Measurements from ENCODE around the gene NOL8.

Gene NOL8

DNA sequence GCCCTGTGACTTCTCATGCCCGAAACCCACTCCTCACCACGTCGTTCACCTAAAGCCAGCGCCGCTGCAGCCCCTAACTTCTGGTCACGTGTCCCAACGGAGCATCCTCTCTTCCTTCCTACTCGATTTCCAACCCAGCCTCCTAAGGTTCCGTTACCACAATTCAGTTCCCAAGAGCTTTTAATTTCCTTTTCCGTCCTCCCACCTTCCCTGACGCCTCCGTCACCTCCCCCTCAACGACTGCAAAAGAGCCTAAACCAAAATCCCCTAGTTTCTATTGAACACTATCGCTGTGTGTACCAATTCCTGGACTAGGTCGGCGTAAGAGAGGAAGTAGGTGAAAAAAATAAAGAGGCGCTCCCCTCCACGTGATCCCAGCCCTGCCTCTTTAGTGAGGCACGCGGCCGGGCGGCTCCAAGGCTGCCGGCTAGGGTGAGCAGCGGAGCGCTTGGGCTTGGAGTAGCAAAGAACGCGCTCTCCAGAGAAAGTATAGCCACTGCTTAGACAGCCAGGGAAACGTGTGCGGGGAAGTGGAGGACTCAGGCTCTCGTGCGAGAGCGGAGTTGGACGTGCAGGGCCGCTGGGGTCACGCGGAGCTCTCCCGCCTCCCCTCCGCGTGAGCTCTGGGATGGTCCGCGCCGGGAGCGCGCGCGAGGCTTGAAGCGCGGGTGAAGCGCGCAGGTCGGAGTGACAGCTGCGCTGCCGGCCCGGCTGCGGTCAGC, at the start of gene NOL8, which contains the start of gene CENPP:
TSS of gene NOL8 (minus strand) at position 82 of the 722 bp plus-strand sequence. CDS start 1,189 bp downstream, outside the sequence.
TSS of gene CENPP (plus strand) at position 685 of the 722 bp plus-strand sequence.
- peak; percentile 47 to 98 (median 82) for DNase-seq

GRCh38 chr9:92373167-92373566, 48.0 kb upstream of the NOL8 start:
- DNase-seq, result no peak

GRCh38 chr9:92369075-92369474, 43.9 kb upstream of the NOL8 start:
- no peak for DNase-seq

GRCh38 chr9:92360083-92360482, 34.9 kb upstream of the NOL8 start:
- DNase-seq, result no peak

DNA sequence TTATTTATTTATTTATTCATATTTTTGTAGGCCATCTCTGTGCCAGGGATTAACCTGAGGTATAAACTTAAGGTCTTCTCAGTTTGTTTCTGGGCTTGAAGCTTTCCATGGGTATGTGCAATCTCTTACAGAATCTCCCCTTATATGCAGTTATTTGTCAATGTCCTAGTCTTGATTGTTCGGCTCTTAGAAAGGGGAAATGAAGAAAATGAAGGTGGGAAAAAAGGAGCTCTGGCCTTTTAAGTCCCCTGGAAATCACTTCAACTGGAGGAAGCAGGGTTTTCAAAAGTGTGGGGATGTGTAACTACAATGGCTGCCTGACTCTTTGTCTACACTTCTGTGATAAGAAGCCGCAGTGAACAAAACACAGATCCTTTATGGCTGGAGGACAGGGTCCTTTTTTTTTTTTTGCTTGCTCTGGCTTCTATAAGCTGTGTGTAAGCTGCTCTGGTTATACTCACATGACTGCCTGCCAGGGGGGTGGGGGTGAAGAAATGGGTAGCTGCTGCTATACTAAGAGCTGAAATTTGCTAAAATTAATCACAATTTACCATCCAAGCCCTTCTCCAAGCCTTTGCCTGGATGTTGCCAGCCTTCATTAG, 34.3 kb upstream of the NOL8 start:
- no peak for DNase-seq

DNA sequence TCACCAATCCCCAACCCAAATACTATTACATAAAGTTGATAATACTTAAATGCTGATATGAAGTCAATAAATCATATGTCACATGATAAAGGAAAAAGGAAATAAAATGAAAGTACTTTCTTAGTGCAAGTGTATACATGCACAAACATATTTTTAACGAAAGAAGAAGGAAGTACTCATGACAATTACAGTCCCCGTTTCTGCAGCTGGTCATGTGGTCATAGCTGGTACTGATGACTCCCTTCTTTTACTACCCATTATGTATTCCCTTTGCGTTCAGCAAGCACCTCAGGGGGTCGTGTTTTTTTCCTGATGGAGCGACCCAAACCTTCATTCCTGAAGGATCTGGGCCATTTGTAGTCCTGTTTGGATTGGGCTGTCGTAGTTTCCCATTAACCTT, 27.9 kb upstream of the NOL8 start:
- DNase-seq, result no peak

- DNase-seq, result no peak
Measured at GRCh38 chr9:92350740-92351133, 25.6 kb upstream of the NOL8 start.

GRCh38 chr9:92349771-92350739, 24.9 kb upstream of the NOL8 start:
- DNase-seq, result no peak

DNA sequence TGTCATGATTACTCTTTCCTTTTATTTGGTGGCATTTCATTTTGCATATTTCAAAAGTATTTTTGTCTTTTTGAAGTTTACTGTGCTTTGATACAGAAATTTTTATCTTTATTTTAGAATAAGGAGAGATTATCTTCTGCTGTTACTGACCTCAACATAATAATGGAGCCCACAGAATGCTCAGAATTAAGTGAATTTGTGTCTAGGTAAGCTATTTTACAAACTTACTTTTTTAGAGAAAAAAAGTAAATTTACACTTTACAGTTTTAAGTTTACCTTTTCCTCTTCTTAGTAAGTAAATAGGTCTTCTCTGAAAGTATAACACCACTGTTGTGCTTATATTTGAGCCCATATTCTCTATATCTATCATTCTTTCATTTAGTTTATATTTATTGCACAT, 20.4 kb upstream of the NOL8 start:
- no peak for DNase-seq

DNA sequence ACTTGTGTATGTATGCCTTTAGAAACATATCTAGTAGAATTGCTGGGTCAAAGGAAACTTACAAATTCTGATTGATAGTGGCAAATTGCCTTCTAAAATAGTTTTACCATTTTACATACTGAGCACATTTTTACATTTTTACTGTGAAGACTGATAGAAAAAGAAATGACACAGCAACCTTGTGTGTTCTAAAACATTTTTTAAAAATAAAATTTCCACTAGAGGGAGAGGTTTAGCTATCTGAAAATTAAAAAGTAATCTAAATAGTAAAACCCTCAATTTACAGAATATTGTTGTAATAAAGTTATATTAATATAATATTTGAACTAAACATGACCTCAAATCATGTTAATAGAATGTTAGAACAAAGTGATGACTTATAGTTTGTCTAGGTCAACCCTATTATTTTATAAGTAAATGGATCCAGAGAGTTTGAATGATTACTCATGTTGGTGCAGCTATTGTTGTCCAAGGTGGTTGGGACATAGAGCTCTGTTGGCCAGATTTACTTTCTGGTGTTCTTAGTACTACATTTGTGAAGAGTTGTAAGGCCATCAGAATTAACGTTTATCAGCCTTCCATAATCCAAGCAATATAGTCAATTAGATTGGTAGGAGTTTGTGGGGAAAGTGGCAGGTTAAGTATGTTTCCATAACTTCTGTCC, 17.8 kb upstream of the NOL8 start:
- no peak for DNase-seq

- DNase-seq, result no peak
Measured at GRCh38 chr9:92341578-92341977, 16.4 kb upstream of the NOL8 start.

- no peak for DNase-seq
Measured at GRCh38 chr9:92333282-92333634, 8.1 kb upstream of the NOL8 start.

DNA sequence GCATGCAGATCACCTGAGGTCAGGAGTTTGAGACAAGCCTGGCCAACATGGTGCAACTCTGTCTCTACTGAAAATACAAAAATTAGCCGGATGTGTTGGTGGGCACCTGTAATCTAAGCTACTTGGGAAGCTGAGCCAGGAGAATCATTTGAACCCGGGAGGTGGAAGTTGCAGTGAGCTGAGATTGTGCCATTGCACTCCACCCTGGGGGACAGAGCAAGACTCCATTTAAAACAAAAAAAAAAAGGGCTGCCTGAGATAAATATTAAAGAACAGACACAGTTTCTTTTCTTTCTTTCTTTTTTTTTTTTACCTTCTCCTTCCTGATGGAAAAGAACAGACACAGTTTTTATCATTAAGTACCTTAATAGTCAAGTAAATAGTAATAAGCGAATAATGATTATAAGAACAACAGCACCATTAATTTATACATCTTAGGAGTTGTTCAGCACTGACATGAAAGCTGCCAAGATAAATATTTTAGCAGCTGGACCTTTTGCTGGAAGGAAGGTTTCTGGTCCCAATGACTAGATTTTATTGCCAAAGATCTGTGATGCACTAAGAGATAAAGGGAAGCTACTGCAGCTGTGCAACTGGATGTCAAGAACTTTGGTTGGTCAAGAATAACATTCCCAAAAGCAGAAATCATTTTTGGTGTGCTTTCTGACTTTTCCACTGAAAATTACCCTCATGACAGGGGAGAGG, 7.6 kb upstream of the NOL8 start:
- no peak for DNase-seq

DNA sequence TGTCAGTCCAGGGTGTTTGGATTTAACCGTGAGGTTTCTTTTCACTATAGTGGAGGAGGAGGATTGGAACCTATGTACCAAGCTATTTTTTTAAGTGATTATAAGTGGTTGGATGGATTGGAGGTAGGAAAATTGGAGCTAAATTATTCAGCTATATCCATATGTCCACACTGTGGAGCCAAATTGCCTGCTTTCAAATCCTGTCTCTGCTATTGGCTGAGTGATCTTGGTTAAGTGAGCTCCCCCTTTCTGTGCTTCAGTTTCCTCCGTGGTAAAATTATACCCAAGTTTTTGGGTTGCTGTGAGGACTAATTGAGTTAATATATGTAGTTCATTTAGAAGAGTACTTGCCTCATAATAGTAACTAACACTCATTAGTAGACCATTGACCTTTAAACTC, 3.1 kb upstream of the NOL8 start:
- DNase-seq, result no peak

DNA sequence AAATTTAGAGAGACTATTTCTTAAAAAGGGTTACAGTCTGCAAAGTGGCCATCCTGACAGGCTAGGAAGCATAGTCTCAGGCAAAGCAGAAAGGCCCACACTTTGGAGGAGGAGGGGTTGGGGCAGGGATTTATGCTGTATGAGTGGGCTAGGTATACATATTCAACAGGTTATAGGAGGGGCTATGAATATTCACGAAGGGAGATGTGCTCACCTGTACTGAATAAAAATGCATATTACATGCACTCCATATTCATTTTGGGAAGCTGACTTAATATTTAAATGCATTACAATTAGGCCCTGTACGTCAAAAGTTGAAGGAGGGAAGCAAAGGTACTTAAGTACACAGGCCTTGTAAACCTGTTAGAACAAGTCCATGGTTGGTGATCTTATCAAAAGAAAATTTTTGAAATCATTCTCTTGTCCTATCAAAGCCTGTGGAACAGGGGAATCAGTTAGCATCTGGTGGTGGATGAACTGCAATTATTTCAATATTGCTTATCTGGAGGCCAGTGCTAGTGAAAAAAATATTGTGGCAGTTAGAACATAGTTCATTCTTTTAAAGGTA, 2.2 kb upstream of the NOL8 start:
- no peak for DNase-seq

GRCh38 chr9:92325991-92326500, 896 bp upstream of the NOL8 start:
- DNase-seq, result peak in 2 of 51 donors; percentile 29 to 62

GRCh38 chr9:92324889-92325268, 271 bp downstream of the NOL8 start:
- peak in 1 of 51 donors; percentile 66 for DNase-seq

- no peak for DNase-seq
Measured at GRCh38 chr9:92324431-92324830, 719 bp downstream of the NOL8 start.

- no peak for DNase-seq
Measured at GRCh38 chr9:92315456-92315855, 9.7 kb downstream of the NOL8 start.

DNA sequence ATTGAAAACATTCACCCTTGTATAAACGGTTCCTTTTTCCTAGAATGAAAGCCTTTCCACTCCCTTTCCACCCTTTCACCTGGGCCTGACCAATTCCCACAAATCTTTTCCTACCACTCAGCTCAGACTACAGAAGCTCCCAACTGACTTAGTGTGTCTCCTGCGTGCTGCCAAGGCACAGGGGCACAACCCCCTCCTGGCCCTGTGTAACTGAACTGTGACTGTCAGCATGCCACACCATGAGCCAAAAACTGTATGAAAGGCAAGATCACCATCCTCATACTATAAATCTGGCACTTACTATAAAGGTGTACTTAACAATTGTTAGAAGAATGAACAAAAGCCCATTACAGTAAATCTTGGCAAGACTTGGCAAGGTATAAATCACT, 11.5 kb downstream of the NOL8 start:
- DNase-seq, result no peak

All from hypothalamus (tissue), 51 donors.